Colonic mucosa (tissue), 4 donors: ENCODE data around the gene MAPK11. TPM values are rescaled to one million over a fixed set of nuclear protein-coding genes. Genes with fewer than 3 reads are reported as not detected.

ENCODE experiments used
- DNase-seq: peaks from one replicate; pipeline ENCODE4 v3.0.0-alpha.2; 2020
- H3K27ac ChIP-seq: fragments of 200-600 bp; one replicate; pipeline ENCODE4 v1.8.0; 2021
- H3K27me3 ChIP-seq: fragments of 200-600 bp; one replicate; pipeline ENCODE4 v1.8.0; 2021
- H3K36me3 ChIP-seq: fragments of 200-600 bp; one replicate; pipeline ENCODE4 v1.8.0; 2021
- H3K4me1 ChIP-seq: fragments of 200-600 bp; one replicate; pipeline ENCODE4 v1.8.0; 2021; ENCODE audit warnings: mild to moderate bottlenecking
- H3K4me3 ChIP-seq: fragments of 200-600 bp; one replicate; pipeline ENCODE4 v1.8.0; 2021
- H3K9ac ChIP-seq, 2 donors: one replicate each; pipeline ENCODE4 v1.7.0; 2013; ENCODE audit warnings: control low read depth in 2 of 2, low read depth in 2 of 2, low read length in 2 of 2
- H3K9me3 ChIP-seq: fragments of 200-600 bp; one replicate; pipeline ENCODE4 v1.8.0; 2021
- CTCF ChIP-seq: fragments of 200-600 bp; IDR thresholded peaks from one replicate; pipeline ENCODE4 v1.8.0; 2022; ENCODE audit warnings: antibody characterized with exemption, mild to moderate bottlenecking
- intact Hi-C: fragments of 100-400 bp; cut with DNase I; formaldehyde crosslinking; loops from one replicate; pipeline ENCODE4 v1.14.1; 2022
- total RNA-seq, 2 donors: library from RNA; stranded (reverse); fragmentation: NEBNext Ultra II Directional in 1 of 2; extraction: Animal tissue kit (Norgen Biotek cat#: 25700) in 1 of 2; gene quantifications; one replicate each; pipeline ENCODE4 v1.2.1, GENCODE V29; 2021
- donor health status: healthy.
- donor health status: DM: no; HTN: no; CAD: no.
- donor health status: DM: no; HTN: no; CAD: no.

MAPK11 gene
- total RNA-seq, 2 donors from 2014 or later, result 1.3 to 1.9 TPM

- H3K9ac ChIP-seq, result peak overlapping the region; percentile 26 to 96
- H3K27ac ChIP-seq, result peak overlapping the region; percentile 61
- H3K36me3 ChIP-seq, result no peaks in the 10 kb centered on the region
- H3K9me3 ChIP-seq, result no peaks in the 10 kb centered on the region
- H3K4me1 ChIP-seq, result peaks cover 88% of the 10 kb centered on the region
- no peak for DNase-seq
- intact Hi-C loops, result no loop called here
- no peak for TF ChIP-seq CTCF
- peak overlapping the region; percentile 41 for H3K4me3 ChIP-seq
- no peaks in the 10 kb centered on the region for H3K27me3 ChIP-seq
Measured at GRCh38 chr22:50300620-50301257, 30.6 kb upstream of the MAPK11 start.

- peak overlapping the region; percentile 34 to 58 for H3K9ac ChIP-seq
Measured at GRCh38 chr22:50299785-50300619, 29.8 kb upstream of the MAPK11 start.

GRCh38 chr22:50298937-50299784 is 29.0 kb upstream of the MAPK11 start:
- Histone ChIP-seq H3K9me3 (no peaks in the 10 kb centered on the region), H3K4me1 (peaks cover 83% of the 10 kb centered on the region), H3K4me3 (peak overlapping the region; percentile 41), H3K27me3 (no peaks in the 10 kb centered on the region), H3K36me3 (no peaks in the 10 kb centered on the region), H3K9ac (peak overlapping the region; percentile 51 to 69), H3K27ac (peak overlapping the region; percentile 61)
- intact Hi-C loops, result no loop called here
- no peak for TF ChIP-seq CTCF
- no peak for DNase-seq

More at GRCh38 chr22:50299785-50300619, 29.8 kb upstream of the MAPK11 start:
- peak overlapping the region; percentile 41 for H3K4me3 ChIP-seq
- H3K27ac ChIP-seq, result peak overlapping the region; percentile 61
- no peaks in the 10 kb centered on the region for H3K9me3 ChIP-seq
- TF ChIP-seq CTCF, result no peak
- no peaks in the 10 kb centered on the region for H3K36me3 ChIP-seq
- DNase-seq, result peak; percentile 95
- peaks cover 82% of the 10 kb centered on the region for H3K4me1 ChIP-seq
- H3K27me3 ChIP-seq, result no peaks in the 10 kb centered on the region
- intact Hi-C loops, result no loop called here

- intact Hi-C loops, result no loop called here
- TF ChIP-seq CTCF, result no peak
- no peak for DNase-seq
- Histone ChIP-seq H3K27me3 (no peaks in the 10 kb centered on the region), H3K36me3 (no peaks in the 10 kb centered on the region), H3K9me3 (no peaks in the 10 kb centered on the region), H3K9ac (peak overlapping the region in 1 of 2 donors; percentile 7), H3K4me3 (no peak overlapping the region), H3K4me1 (peaks cover 83% of the 10 kb centered on the region), H3K27ac (no peak overlapping the region)
Measured at GRCh38 chr22:50298266-50298637, 28.1 kb upstream of the MAPK11 start.
